T-helper 2 cell treated with Interferon-gamma antibody and Interleukin-4, amounts not matched to agents 100 ng/mL and 5 ng/mL, for 36 hours (primary cell): Measurements from ENCODE around the gene SLC22A13. TPM values are rescaled to one million over a fixed set of nuclear protein-coding genes. Genes with fewer than 3 reads are reported as not detected.
"Not testable (repeated sequence)": the region's sequence is repeated elsewhere in the genome, so short reads cannot be mapped to it uniquely, and the experiment has no call there.

Experiments
- intact Hi-C: fragments of 100-400 bp; cut with micrococcal nuclease; formaldehyde crosslinking; loops from one replicate; pipeline ENCODE4 v1.15.1; 2023
- total RNA-seq: library from RNA; stranded (reverse); gene quantifications from 2 replicates; pipeline ENCODE4 v1.2.3, GENCODE V29; 2022

Gene SLC22A13
- total RNA-seq, 1 donor from 2014 or later, result 0.59 TPM

DNA sequence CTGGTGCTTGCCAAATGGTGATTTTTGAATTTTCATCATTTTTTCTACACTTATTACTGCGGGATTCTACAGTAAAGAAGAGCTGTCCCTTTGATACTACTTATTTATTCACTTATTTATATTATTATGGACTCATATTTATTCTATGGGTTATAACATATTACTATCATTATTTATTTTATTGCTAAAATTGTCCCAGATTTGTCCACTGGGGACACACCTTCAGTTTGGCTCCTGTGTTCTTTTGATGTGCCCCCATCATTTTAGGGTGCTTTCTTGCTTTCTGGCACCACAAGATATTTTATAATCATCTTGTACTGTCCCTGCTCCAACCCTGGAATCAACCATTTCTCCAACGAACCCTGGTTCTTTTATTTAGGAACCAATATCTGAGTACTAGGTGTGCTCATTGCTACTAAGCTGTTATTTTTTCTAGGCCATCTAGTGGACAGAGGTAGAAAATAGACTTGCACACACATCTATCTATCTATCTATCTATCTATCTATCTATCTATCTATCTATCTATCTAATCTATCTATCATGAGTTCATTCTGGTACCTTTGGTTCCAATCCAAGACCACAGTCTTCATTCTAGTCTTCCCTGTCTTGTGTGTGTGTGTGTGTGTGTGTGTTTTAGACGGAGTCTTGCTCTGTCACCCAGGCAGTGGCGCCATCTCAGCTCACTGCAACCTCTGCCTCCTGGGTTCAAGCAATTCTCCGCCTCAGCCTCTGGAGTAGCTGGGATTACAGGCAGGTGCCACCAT, 32.5 kb downstream of the SLC22A13 start:
- intact Hi-C loops, result loop anchor here (2.0 kb wide), 1 partner anchor 179 kb away; no protein-coding TSS in a partner anchor

DNA sequence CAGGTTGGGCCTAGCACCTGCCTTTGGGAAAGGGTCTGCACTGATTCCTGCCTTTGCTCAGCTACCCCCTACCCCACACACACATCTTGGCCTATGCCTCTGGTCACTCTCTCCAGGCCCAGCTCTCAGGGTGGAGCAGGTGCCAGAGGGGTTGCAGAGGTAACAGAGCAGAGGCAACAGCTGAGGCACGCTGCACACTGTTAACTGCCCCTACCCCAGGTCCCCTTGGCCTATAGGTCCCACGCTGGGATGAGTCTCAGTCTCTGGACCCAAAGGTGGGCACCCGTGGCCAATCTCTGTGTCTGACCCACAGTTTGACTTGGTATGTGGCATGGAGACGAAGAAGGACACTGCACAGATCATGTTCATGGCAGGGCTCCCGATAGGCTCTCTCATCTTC, 41.3 kb downstream of the SLC22A13 start:
- intact Hi-C loops, result no loop called here

- intact Hi-C loops, result no loop called here
Observed at GRCh38 chr3:38307599-38307998, 42.0 kb downstream of the SLC22A13 start.

- intact Hi-C loops, result no loop called here
Observed at GRCh38 chr3:38308456-38308855, 42.8 kb downstream of the SLC22A13 start.

GRCh38 chr3:38311476-38311875, 45.9 kb downstream of the SLC22A13 start:
- intact Hi-C loops, result no loop called here

GRCh38 chr3:38311941-38312340, 46.3 kb downstream of the SLC22A13 start:
- intact Hi-C loops, result no loop called here

DNA sequence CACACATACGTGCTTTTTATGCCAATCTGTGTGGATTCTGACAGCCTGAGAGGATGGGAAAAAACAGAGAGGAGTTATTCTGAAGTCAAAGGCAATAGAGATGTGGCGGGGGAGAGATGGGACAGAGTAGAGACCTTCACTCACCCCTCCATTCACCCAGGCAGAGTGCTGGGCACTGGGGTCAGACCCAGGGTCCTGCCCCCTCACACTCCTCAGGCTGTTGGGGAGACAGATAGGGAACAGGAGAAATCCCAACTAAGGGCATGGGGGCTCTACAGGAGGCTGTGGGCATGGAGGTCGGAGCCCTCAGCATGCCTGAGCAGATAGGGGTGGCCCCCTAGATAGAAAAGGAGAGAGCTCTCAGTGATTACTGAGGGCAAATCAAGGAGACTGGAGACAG, 46.7 kb downstream of the SLC22A13 start:
- intact Hi-C loops, result no loop called here

- intact Hi-C loops, result no loop called here
Observed at GRCh38 chr3:38313263-38313662, 47.7 kb downstream of the SLC22A13 start.

DNA sequence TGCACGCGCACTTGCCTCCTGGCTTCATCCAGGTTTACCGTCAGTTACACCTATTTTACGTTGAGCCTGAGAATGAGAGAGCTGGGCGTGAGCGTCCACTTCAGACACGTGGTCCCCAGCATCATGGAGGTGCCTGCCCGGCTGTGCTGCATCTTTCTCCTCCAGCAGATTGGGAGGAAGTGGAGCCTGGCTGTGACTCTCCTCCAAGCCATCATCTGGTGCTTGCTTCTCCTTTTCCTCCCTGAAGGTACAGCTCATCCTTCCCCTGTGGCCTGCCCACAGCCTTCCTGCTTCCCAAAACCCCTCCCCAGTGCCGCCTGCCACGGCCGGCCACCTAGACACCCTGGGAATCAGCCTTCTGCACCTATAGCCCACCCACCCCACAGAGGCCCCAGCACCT, 48.1 kb downstream of the SLC22A13 start:
- intact Hi-C loops, result no loop called here

DNA sequence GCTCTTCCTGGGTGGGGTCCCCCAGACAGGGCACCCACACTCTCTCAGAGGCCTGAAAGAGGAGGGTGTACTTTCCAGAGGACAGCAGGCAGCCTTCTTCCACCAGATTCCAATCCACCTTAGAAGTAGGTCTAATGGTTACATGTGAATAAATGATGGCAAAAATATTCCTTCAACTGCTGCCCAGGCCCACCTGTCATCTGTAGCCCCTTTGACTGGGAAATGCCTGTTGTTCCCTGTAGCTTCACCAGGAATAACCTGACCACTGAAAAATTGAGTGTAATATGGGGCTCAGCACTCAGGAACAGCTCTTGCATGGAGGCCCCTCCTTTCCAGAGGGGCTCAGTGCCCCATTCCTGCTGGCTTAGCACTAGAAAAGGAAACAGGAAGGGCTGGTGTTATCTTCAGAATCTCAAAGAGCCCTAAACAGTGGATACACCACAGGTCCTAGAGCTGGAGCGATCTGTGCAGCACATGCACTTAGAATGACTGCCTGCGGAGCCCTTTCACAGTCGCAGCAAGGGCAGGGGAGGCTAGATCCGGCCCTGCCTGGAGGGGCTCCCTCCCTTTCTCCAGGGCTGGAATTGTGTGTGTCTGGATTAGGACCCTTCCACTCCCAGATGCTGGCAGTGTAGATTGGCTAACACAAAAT, 48.6 kb downstream of the SLC22A13 start:
- intact Hi-C loops, result no loop called here

GRCh38 chr3:38314764-38315487, 49.3 kb downstream of the SLC22A13 start:
- intact Hi-C loops, result no loop called here

- intact Hi-C loops, result no loop called here
Observed at GRCh38 chr3:38315488-38316230, 50.0 kb downstream of the SLC22A13 start.

DNA sequence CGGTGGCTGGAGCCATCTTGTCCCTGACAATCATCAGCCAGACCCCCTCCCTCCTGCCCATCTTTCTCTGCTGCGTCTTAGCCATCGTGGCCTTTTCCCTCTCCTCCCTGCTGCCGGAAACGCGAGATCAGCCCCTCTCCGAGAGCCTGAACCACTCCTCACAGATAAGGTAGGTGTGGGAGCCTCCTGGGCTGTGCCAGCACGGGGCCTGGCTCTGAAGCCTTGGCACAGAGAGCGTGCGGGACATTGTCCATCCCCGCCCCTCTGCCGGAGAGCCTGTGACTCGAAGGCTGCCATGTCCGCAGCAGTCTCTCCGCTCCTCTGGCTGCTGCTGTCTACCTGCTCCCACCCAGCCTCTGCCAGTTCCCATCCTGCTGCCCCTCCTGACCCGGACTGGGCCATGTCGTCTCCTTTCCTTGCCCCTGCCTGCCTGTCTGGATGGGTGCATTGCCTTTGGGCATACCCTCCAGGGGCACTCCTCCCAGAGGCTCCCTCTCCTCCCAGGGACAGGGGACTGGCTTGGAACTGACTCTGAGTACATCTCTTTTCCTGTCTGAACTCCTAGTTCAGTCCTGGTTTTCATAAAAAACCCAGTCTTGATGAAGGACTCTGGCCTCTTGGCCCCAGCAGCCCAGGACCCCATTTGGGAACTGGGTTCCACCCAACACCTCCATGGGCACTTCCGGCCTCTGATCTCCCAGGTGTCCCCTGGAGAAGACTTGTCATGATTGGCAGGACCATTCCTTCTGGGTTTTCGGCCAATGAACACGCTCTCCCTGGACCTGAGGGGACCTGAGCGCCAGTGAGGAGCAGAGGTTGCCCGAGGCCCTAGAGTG, 51.0 kb downstream of the SLC22A13 start:
- intact Hi-C loops, result no loop called here

GRCh38 chr3:38317192-38317759, 51.7 kb downstream of the SLC22A13 start:
- intact Hi-C loops, result no loop called here

- intact Hi-C loops, result no loop called here
Observed at GRCh38 chr3:38318766-38319671, 53.4 kb downstream of the SLC22A13 start.

DNA sequence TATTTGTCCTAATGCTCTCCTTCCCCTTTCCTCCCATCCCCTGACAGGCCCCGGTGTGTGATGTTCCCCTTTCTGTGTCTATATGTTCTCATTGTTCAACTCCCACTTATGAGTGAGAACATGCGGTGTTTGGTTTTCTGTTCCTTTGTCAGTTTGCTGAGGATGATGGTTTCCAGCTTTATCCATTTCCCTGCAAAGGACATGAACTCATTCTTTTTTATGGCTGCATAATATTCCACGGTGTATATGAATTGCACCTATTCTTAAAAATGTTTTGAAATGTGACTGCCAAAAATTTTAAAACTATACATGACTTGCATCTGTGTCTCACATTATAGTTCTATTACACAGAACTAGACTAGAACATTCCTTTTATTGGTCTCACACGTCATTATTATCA, 55.0 kb downstream of the SLC22A13 start:
- intact Hi-C loops, result not testable (repeated sequence)

DNA sequence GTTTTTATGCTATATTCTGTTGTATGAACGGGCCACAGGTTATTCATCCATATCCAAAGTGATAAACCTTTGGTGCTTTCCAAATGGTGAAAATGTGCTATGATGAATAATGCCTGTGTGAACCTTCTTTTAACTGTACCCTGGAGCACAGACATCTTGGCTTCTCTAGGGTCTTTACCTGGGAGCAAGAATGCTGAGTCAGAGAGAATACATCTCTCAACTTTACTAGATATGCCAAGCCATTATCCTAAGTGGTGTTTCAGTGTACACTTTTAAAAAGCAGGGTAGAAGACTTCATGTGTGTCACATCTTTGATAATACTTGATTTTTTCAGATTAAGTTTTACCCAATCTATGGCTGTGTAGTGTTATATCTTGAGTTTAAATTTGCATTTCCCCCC, 57.4 kb downstream of the SLC22A13 start:
- intact Hi-C loops, result no loop called here

DNA sequence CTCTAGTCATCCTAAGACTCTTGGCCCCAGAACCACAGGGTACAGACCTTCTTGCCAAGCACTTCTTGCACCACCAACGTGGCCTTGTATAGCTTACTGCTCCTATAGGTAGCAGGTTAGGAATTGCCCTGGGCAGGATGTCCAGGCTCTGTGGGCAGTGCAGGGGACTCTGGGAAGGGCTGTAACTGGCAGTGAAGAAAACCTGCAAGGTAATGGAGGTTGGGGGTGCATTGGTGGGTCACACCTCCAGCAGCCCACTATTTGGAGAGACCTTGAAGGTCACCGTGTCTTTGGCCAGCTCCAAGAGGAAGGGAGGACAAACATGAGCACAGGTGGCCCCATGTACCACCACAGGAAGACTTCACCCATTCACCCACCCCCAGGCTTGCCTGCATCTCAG, 59.6 kb downstream of the SLC22A13 start:
- intact Hi-C loops, result no loop called here

- intact Hi-C loops, result no loop called here
Observed at GRCh38 chr3:38327335-38328009, 61.9 kb downstream of the SLC22A13 start.
